ENCODE measurements around the gene RALGDS. TPM values are rescaled to one million over a fixed set of nuclear protein-coding genes. Genes with fewer than 3 reads are reported as not detected.

RALGDS gene
- total and polyA plus RNA-seq, 2 of the 4 experiments (the other 2 are of a cell fraction), result 13.1 to 36.9 TPM

GRCh38 chr9:133130685-133131244, 9.7 kb upstream of the RALGDS start:
- Histone ChIP-seq H3K27ac (ENCODE audit: insufficient read depth, low read length) (no peak overlapping the region), H2BK5ac (ENCODE audit: low read depth, low read length, poor library complexity, severe bottlenecking) (no peak overlapping the region), H3K9me1 (ENCODE audit: insufficient read depth, low read length) (peaks cover 19% of the 10 kb centered on the region; the same call in 1 of the 2 replicates), H3K36me3 (ENCODE audit: control insufficient read depth, insufficient read depth, low read length) (peaks cover 2% of the 10 kb centered on the region; the same call in 1 of the 2 replicates), H2BK20ac (ENCODE audit: low read depth, low read length) (no peak overlapping the region), H3K14ac (replicated peaks; ENCODE audit: low read depth, low read length) (no peak overlapping the region), H3K4me1 (ENCODE audit: control insufficient read depth, insufficient read depth, low read length) (peaks cover 38% of the 10 kb centered on the region), H3K27me3 (ENCODE audit: control insufficient read depth, insufficient read depth, low read length) (no peaks in the 10 kb centered on the region), H2AFZ (replicated peaks; ENCODE audit: low read length, poor library complexity) (no peak overlapping the region), H3K4me3 (ENCODE audit: insufficient read depth, low read depth, low read length) (no peak overlapping the region), H4K5ac (ENCODE audit: low read depth, low read length) (no peak overlapping the region), H4K20me1 (ENCODE audit: insufficient read depth, low read length) (peaks cover 62% of the 10 kb centered on the region), H3K9me3 (ENCODE audit: control insufficient read depth, insufficient read depth, low read length) (no peaks in the 10 kb centered on the region), H2AK5ac (ENCODE audit: low read depth, low read length) (no peak overlapping the region), H3K4me2 (ENCODE audit: low read depth, low read length) (no peak overlapping the region), H3K79me1 (ENCODE audit: low read depth in 1 of 2, low read length in 2 of 2) (peaks cover 17 to 47% of the 10 kb centered on the region in 2 experiments; a peak in 3 of 4 replicates), H2AK9ac (replicated peaks; ENCODE audit: low read depth, low read length, poor library complexity) (no peak overlapping the region), H3K9ac (ENCODE audit: low read depth, low read length) (no peak overlapping the region), H3K4ac (ENCODE audit: low read depth, low read length) (no peak overlapping the region), H4K91ac (ENCODE audit: insufficient read depth, low read depth, low read length) (no peak overlapping the region), H2BK120ac (ENCODE audit: low read depth, low read length) (no peak overlapping the region), H4K8ac (ENCODE audit: low read depth in 2 of 2, low read length in 2 of 2) (no peak overlapping the region), H3K18ac (ENCODE audit: low read depth, low read length) (no peak overlapping the region), H3K23ac (ENCODE audit: low read depth, low read length) (no peak overlapping the region), H2BK15ac (ENCODE audit: low read depth, low read length) (no peak overlapping the region), H3K56ac (ENCODE audit: extremely low read depth, insufficient read depth, low read length) (no peak overlapping the region)
- WGBS, 2 experiments (ENCODE audit: extremely low coverage in 2 of 2, insufficient read length in 1 of 2), result 100% methylated on average over 2 of the region's 10 CpGs; no CpG with 5 or more reads in 1 of the 2 experiments
- POLR2A ChIA-PET (ENCODE audit: unreplicated experiment), result no interaction called here
- intact Hi-C loops (cut with micrococcal nuclease), result no loop called here
- no TSS peak for BruUV-seq (replicated peaks)
- in situ Hi-C loops (cut with MboI; ENCODE audit: low sequenced_read_pairs), result no loop called here
- CTCF ChIA-PET, result no interaction called here
- DNase-seq (no peak), ATAC-seq (ENCODE audit: low read depth) (no peak)
- dilution Hi-C loops (cut with HindIII; ENCODE audit: low sequenced_read_pairs, unreplicated experiment), result no loop called here
- TF ChIP-seq MXI1 (IDR thresholded peaks at IDR 0.05; ENCODE audit: borderline replicate concordance, low read depth, low read length), result no peak
- TF ChIP-seq MAFK (IDR thresholded peaks at IDR 0.05; ENCODE audit: low read depth, low read length), result no peak
- no peak for TF ChIP-seq CEBPB (IDR thresholded peaks at IDR 0.05; ENCODE audit: low read depth, low read length)
- TF ChIP-seq FOS (IDR thresholded peaks at IDR 0.05; ENCODE audit: low read depth, low read length), result no peak

Data from IMR-90 (cell line).